Effector memory CD4-positive, alpha-beta T cell (primary cell): ENCODE results near the gene ISLR2.
"Not testable (repeated sequence)": the region's sequence is repeated elsewhere in the genome, so short reads cannot be mapped to it uniquely, and the experiment has no call there.

Experiments used
- DNase-seq, 3 donors: peaks; one replicate each; pipeline ENCODE4 v3.0.0-alpha.2; 2020
- H3K27ac ChIP-seq: 2 replicates; pipeline ENCODE4 v1.7.0; 2013; ENCODE audit warnings: mild to moderate bottlenecking, low read length, moderate library complexity; ENCODE audit not compliant: insufficient read depth, poor library complexity, severe bottlenecking
- H3K27me3 ChIP-seq: replicated peaks from 2 replicates; pipeline ENCODE4 v1.7.0; 2013; ENCODE audit warnings: mild to moderate bottlenecking, low read length; ENCODE audit not compliant: insufficient read depth, control insufficient read depth, poor library complexity, severe bottlenecking
- H3K36me3 ChIP-seq: 2 replicates; pipeline ENCODE4 v1.7.0; 2013; ENCODE audit warnings: mild to moderate bottlenecking, low read length, moderate library complexity; ENCODE audit not compliant: control insufficient read depth, insufficient read depth
- H3K4me1 ChIP-seq: 2 replicates; pipeline ENCODE4 v1.7.0; 2013; ENCODE audit warnings: low read length, mild to moderate bottlenecking; ENCODE audit not compliant: control insufficient read depth, insufficient read depth, poor library complexity, severe bottlenecking
- H3K4me3 ChIP-seq: 2 replicates; pipeline ENCODE4 v1.7.0; 2013; ENCODE audit warnings: low read length, low read depth, mild to moderate bottlenecking; ENCODE audit not compliant: insufficient read depth, poor library complexity, severe bottlenecking
- H3K9me3 ChIP-seq: 2 replicates; pipeline ENCODE4 v1.7.0; 2013; ENCODE audit warnings: mild to moderate bottlenecking, low read length, moderate library complexity; ENCODE audit not compliant: control insufficient read depth
- total RNA-seq, 3 donors: gene quantifications; one replicate each; lab custom pipeline; 2026; lab: John Stamatoyannopoulos, UW

Gene ISLR2, protein sequence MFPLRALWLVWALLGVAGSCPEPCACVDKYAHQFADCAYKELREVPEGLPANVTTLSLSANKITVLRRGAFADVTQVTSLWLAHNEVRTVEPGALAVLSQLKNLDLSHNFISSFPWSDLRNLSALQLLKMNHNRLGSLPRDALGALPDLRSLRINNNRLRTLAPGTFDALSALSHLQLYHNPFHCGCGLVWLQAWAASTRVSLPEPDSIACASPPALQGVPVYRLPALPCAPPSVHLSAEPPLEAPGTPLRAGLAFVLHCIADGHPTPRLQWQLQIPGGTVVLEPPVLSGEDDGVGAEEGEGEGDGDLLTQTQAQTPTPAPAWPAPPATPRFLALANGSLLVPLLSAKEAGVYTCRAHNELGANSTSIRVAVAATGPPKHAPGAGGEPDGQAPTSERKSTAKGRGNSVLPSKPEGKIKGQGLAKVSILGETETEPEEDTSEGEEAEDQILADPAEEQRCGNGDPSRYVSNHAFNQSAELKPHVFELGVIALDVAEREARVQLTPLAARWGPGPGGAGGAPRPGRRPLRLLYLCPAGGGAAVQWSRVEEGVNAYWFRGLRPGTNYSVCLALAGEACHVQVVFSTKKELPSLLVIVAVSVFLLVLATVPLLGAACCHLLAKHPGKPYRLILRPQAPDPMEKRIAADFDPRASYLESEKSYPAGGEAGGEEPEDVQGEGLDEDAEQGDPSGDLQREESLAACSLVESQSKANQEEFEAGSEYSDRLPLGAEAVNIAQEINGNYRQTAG
- total RNA-seq = 0 reads per million in 3 donors

DNA sequence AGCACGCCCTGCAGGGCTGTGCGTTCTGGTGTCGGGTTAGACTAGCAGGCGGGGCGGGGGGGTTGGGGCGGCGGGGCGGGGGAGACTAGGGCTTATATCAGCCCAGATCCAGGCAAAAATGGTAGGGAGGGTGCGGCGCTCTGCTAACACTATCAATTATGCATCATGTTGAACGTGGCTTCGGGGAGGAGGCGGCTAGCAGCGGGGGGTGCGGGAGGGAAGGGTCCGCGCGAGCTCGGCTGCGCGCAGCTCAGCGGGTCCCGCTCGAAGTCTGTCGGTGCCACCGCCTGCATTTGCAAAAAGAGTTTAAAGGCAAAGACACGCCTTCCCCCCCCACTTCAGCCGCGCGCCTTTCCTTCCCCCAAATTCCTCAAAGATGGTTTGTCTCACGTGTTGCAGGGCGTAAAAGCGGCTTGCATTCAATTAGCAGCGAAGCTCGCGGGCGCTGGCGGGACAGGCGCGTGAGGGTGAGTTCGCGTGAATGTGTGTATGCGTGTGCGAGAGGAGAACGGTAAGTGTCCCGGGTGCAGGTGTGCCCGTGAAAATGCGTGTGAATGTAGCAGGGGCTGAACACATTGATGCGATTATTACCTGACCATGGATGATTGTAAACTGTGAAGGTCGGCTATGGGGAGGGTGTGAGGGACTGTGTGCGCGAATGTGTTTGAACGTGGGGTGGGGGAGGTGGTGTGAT is at the start of gene ISLR2:
ISLR2 (plus strand) TSS at position 432 of the 694 bp plus-strand sequence. CDS start 2,169 bp downstream, outside the sequence.
- Histone ChIP-seq H3K9me3 (no peaks in the 10 kb centered on the region), H3K27ac (no peak within 1 kb of the TSS), H3K4me1 (peaks cover 22% of the 10 kb centered on the region), H3K27me3 (peaks cover 37% of the 10 kb centered on the region), H3K4me3 (no peak within 1 kb of the TSS), H3K36me3 (no peaks in the 10 kb centered on the region)
- no peak for DNase-seq

DNA sequence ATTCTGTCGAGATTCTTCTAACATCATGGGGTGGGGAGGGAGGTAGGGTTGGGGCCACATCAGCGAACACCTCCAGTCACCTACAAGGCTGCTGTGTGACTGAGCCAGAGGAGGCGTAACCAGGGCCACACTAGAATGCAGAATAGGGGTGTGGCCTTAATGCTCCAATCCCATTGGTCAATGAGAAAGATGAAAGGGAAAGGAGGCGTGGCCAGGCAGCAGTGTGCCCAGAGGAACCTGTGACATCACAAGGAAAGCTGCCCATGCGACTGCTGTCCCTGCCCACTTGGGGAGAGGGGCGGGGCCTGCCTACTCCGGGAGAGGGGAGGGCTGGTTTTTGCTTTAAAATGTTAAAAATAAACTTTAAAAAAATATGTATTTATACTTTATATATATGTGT is 47.9 kb upstream of the ISLR2 start, which contains the start of gene GOLGA6A:
GOLGA6A (minus strand) TSS at position 101 of the 400 bp plus-strand sequence; CDS start at position 60, 41 bp downstream.
- not testable (repeated sequence) for H3K4me3 ChIP-seq, H3K27me3 ChIP-seq, H3K9me3 ChIP-seq, H3K27ac ChIP-seq, H3K36me3 ChIP-seq, DNase-seq, H3K4me1 ChIP-seq

DNA sequence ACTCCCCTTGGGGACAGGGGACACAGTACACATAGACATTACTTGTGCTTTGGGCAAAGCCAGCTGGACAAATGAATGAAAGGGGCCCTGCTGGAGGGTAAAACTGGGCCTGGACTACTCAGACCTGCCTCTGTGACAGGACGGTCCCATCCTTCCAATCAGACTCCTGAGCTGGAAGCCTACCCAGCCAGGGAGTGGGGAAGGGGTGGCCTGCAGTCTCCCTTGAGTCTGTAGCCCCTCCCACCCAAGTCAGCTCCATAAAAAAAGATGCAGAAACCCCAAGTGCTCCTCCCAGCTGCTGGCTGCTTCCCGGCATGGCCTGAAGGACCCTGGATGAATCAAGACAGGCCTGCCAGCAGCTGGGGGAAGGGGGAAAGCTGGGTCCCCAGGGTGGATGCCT is 35.8 kb upstream of the ISLR2 start:
- DNase-seq, H3K4me1 ChIP-seq, H3K36me3 ChIP-seq, H3K27me3 ChIP-seq, H3K4me3 ChIP-seq, H3K27ac ChIP-seq, H3K9me3 ChIP-seq: not testable (repeated sequence)

DNA sequence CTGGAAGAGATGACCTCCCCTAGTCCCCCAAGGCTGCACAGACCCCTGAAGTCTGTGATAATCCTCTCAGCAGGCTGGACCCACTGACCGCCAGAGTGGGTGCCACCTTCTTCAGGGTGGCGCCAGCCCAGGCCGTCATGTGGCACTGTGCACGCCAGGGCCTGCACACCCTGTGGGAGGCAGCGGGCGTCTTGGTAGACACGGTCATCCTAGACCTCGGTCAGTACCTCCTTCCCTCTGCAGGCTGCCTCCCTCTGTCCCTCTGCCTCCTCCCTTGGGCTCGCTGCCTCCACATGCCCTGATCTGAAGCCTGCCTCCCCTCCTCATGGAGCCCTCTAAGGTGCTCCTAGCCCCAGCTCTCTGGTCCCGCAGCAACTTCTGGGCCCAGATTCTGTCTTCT is 34.8 kb upstream of the ISLR2 start:
- not testable (repeated sequence) for H3K4me3 ChIP-seq, H3K27ac ChIP-seq, H3K36me3 ChIP-seq, DNase-seq, H3K4me1 ChIP-seq, H3K27me3 ChIP-seq, H3K9me3 ChIP-seq

DNA sequence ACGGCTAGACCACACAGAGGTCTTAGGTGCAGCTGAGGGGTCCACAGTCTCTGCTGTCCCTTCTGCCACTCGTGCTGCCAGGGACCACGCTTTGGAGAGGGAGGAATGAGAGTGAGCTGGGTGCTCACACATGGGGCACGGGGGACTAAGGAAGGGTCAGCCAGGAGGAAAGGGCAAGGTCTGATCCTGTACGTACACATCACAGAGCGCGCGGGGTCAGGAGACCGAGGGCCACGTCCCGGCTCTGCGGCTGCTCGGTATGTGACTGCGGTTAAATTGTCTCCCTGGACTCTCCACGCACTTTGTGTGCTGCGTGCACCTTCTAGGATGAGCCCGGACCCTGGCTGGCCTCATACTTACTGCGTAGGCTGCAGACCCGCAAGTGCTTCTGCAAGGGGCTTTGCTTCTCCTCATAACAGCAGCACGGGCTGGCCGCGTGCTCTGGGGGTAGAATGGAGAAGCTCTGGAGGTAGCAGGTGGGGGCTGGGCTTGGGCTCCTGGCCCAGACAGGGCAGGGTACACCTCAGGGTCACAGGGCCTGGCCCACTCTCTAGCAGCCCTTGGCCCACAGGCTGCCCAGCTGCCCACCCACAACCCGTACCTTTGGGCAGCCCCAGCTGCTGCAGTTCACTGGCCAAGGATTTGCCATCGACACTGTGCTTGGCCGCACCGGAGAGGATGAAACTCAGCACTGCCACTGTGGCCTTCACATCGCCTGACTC is 33.5 kb upstream of the ISLR2 start:
- DNase-seq, H3K4me1 ChIP-seq, H3K4me3 ChIP-seq, H3K27ac ChIP-seq, H3K9me3 ChIP-seq, H3K36me3 ChIP-seq, H3K27me3 ChIP-seq: not testable (repeated sequence)

DNA sequence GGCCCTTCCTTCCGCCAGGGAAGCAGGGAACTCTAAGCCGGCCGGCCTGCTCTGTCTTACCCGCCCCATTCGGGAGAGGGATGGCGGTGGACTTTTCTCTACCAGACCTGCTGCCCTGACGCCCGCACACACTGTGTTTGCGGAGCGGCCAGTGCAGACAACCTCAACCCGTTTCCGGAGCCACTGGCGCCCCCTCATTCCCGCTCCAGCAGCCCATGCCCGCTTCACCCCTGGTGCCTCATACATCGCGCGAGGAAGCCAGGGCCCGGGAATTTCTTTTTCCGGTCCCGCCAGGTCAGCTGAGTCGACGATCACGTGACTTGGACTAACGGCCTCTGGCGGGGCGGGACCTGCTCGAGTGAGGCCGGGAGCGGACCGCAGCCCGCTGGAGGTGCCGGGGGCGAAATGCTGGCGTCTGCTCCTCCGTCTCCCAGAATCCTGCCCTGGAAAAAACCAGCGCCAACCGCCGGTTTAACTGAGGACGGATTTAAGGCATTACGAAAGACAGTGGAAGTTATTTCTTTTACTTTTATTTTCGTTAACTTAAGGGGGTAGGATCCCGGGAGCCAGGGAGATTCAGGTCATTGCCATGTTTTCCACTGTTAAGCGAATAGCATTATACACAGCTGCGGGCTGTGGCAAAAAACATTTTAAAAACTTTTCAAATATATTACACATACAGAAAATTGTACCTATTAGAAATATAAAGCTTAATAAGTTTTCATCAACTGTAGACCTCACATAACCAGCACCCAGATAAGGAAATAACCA is 30.2 kb upstream of the ISLR2 start:
- not testable (repeated sequence) for H3K9me3 ChIP-seq, H3K36me3 ChIP-seq, H3K27ac ChIP-seq, H3K27me3 ChIP-seq, H3K4me1 ChIP-seq
- peak; percentile 40 to 54 (median 48) for DNase-seq
- H3K4me3 ChIP-seq = peak overlapping the region; percentile 46

DNA sequence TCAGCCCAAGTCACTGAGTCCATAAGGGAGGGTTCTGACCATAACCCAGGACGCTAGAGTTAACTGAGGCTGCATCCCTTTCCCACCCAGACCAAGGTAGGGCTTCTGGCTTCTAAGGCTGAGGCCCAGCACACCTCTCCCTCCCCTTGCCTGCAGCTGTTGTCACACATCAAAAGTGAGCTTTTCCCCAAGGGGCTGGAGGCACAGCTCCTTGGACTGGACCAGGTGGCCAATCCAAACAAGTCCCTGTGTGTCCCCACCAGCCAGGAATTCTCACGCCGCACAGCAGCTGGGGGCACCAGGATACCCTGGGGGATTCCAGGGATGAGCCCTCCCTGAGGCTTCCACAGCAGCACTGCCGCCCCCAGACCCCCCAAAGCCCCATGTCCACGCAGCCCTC is 22.3 kb upstream of the ISLR2 start:
- Histone ChIP-seq H3K27me3 (no peaks in the 10 kb centered on the region), H3K36me3 (no peaks in the 10 kb centered on the region), H3K27ac (no peak overlapping the region), H3K9me3 (no peaks in the 10 kb centered on the region), H3K4me1 (no peaks in the 10 kb centered on the region), H3K4me3 (no peak overlapping the region)
- DNase-seq = no peak

DNA sequence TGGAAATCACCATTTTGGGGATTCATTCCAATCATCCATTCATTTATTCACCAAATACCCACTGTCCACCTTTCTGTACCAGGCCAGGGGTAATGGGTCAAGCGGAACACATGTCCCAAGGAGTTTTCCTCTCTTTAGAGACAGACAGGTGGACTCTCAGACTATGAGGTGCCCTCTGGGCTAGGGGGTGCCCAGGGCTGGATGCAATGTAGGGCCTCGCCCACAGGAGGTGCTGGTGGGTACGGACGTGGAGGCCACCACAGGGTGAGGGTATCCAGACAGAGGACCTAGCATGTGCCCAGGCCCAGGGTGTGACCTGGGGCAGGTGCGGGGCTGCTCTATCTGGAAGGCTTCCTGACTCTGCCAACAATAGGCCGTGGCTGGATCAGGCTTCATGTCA is 21.8 kb upstream of the ISLR2 start:
- not testable (repeated sequence) for H3K27ac ChIP-seq, H3K27me3 ChIP-seq, H3K9me3 ChIP-seq, H3K4me3 ChIP-seq, DNase-seq, H3K4me1 ChIP-seq, H3K36me3 ChIP-seq

DNA sequence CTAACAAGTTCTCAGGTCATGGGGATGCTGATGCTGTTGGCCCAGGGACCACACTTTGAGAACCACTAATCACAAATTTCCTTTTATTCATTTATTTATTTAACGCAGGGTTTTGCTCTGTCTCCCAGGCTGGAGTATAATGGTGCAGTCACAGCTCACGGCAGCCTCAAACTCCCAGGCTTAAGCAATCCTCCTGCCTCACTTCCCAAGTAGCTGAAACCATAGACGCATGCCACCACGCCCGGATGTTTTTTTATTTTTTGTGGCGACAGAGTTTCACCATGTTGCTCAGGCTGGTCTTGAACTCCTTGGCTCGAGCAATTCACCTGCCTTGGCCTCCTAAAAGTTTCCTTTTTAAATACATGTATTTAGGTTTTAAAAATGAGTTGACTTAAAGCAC is 20.7 kb upstream of the ISLR2 start:
- H3K4me3 ChIP-seq = no peak overlapping the region

More for the DNA sequence above, 20.7 kb upstream of the ISLR2 start:
- Histone ChIP-seq H3K27me3 (no peaks in the 10 kb centered on the region), H3K9me3 (no peaks in the 10 kb centered on the region), H3K4me1 (no peaks in the 10 kb centered on the region), H3K27ac (no peak overlapping the region), H3K36me3 (no peaks in the 10 kb centered on the region)
- DNase-seq = no peak
